ENCODE data around the gene TMCC1.
"Not testable (repeated sequence)": the region's sequence is repeated elsewhere in the genome, so short reads cannot be mapped to it uniquely, and the experiment has no call there.

TMCC1 gene

GRCh38 chr3:129919357-129919756 is 25.8 kb upstream of the TMCC1 start:
- no peak for TF ChIP-seq CTCF (IDR thresholded peaks at IDR 0.05; ENCODE audit: low read depth, low read length, missing control alignments)

GRCh38 chr3:129918461-129918860 is 24.9 kb upstream of the TMCC1 start:
- no peak for TF ChIP-seq CTCF (IDR thresholded peaks at IDR 0.05; ENCODE audit: low read depth, low read length, missing control alignments)
- H3K4me3 ChIP-seq (replicated peaks; ENCODE audit: low read depth, low read length) = no peak overlapping the region
- no peak for DNase-seq (ENCODE audit: extremely low read depth, low read depth)

More at GRCh38 chr3:129919357-129919756, 25.8 kb upstream of the TMCC1 start:
- no peak for DNase-seq (ENCODE audit: extremely low read depth, low read depth)
- no peak overlapping the region for H3K4me3 ChIP-seq (replicated peaks; ENCODE audit: low read depth, low read length)

- no peak overlapping the region for H3K4me3 ChIP-seq (replicated peaks; ENCODE audit: low read depth, low read length)
- no peak for DNase-seq (ENCODE audit: extremely low read depth, low read depth)
- TF ChIP-seq CTCF (IDR thresholded peaks at IDR 0.05; ENCODE audit: low read depth, low read length, missing control alignments) = no peak
These were observed 24.0 kb upstream of the TMCC1 start for GRCh38 chr3:129917423-129918007.

- DNase-seq (ENCODE audit: extremely low read depth, low read depth) = no peak
- TF ChIP-seq CTCF (IDR thresholded peaks at IDR 0.05; ENCODE audit: low read depth, low read length, missing control alignments) = no peak
- no peak overlapping the region for H3K4me3 ChIP-seq (replicated peaks; ENCODE audit: low read depth, low read length)
These were observed 20.1 kb upstream of the TMCC1 start for GRCh38 chr3:129913618-129914017.

- TF ChIP-seq CTCF (IDR thresholded peaks at IDR 0.05; ENCODE audit: low read depth, low read length, missing control alignments) = no peak
- no peak overlapping the region for H3K4me3 ChIP-seq (replicated peaks; ENCODE audit: low read depth, low read length)
- DNase-seq (ENCODE audit: extremely low read depth, low read depth) = no peak
These were observed 17.9 kb upstream of the TMCC1 start for GRCh38 chr3:129911261-129911861.

- not testable (repeated sequence) for H3K4me3 ChIP-seq (replicated peaks; ENCODE audit: low read depth, low read length); DNase-seq (ENCODE audit: extremely low read depth, low read depth)
These were observed 15.7 kb upstream of the TMCC1 start for GRCh38 chr3:129909235-129909634.

- no peak overlapping the region for H3K4me3 ChIP-seq (replicated peaks; ENCODE audit: low read depth, low read length)
- DNase-seq (ENCODE audit: extremely low read depth, low read depth) = no peak
- no peak for TF ChIP-seq CTCF (IDR thresholded peaks at IDR 0.05; ENCODE audit: low read depth, low read length, missing control alignments)
These were observed 14.9 kb upstream of the TMCC1 start for GRCh38 chr3:129908417-129908816.

GRCh38 chr3:129901272-129901671 is 7.8 kb upstream of the TMCC1 start:
- H3K4me3 ChIP-seq (replicated peaks; ENCODE audit: low read depth, low read length); DNase-seq (ENCODE audit: extremely low read depth, low read depth): not testable (repeated sequence)
